ENCODE measurements around the gene RAB3D. TPM values are rescaled to one million over a fixed set of nuclear protein-coding genes. Genes with fewer than 3 reads are reported as not detected.

Gene RAB3D
- total and polyA plus RNA-seq, 3 donors from 2014 or later = 4.5 to 9.8 (median 6.7) TPM

GRCh38 chr19:11374433-11375142 is 35.1 kb upstream of the RAB3D start, which contains the start of gene SWSAP1:
TSS of gene SWSAP1 (plus strand) at chr19:11374666. CDS start at chr19:11374681, 15 bp downstream.
- no peaks in the 10 kb centered on the region for H3K36me3 ChIP-seq (ENCODE audit: low read depth, missing control alignments)
- intact Hi-C loops (cut with DNase I; ENCODE audit: low total_unique reads) = loop anchor here (10.0 kb wide), 1 partner anchor 80 kb away; the partner anchor contains the start of gene TSPAN16
- peak within 1 kb of the TSS; percentile 94 to 97 for H3K27ac ChIP-seq
- peak; percentile 99 for DNase-seq
- peak within 1 kb of the TSS; percentile 72 to 73 for H3K4me3 ChIP-seq
- H3K27me3 ChIP-seq = no peaks in the 10 kb centered on the region
- 0 to 1% methylated on average over 32 to 44 of the region's 44 CpGs for WGBS, 2 donors
- TF ChIP-seq CTCF (IDR thresholded peaks at IDR 0.05) = no peak
- TF ChIP-seq POLR2A (IDR thresholded peaks at IDR 0.05) = no peak
- H3K9me3 ChIP-seq = no peaks in the 10 kb centered on the region
- H3K4me1 ChIP-seq = peaks cover 15% of the 10 kb centered on the region

- Histone ChIP-seq H3K27ac (peak overlapping the region; percentile 94 to 97), H3K9me3 (no peaks in the 10 kb centered on the region), H3K27me3 (no peaks in the 10 kb centered on the region), H3K4me3 (peak overlapping the region; percentile 72 to 73), H3K4me1 (peaks cover 15% of the 10 kb centered on the region), H3K36me3 (ENCODE audit: low read depth, missing control alignments) (no peaks in the 10 kb centered on the region)
- intact Hi-C loops (cut with DNase I; ENCODE audit: low total_unique reads) = loop anchor here (10.0 kb wide), 1 partner anchor 79 kb away; the partner anchor contains the start of gene TSPAN16
- TF ChIP-seq POLR2A (IDR thresholded peaks at IDR 0.05) = no peak
- no peak for DNase-seq
- 20 to 29% methylated on average over 11 of the region's 11 CpGs for WGBS, 2 donors
These were observed 34.5 kb upstream of the RAB3D start for GRCh38 chr19:11373885-11374432.

- peak; percentile 76 for DNase-seq
- no peak overlapping the region for H3K4me3 ChIP-seq
- peaks cover 15% of the 10 kb centered on the region for H3K4me1 ChIP-seq
- H3K36me3 ChIP-seq (ENCODE audit: low read depth, missing control alignments) = no peaks in the 10 kb centered on the region
- 48% methylated on average over 10 of the region's 10 CpGs for WGBS, 2 donors
- intact Hi-C loops (cut with DNase I; ENCODE audit: low total_unique reads) = loop anchor here (10.0 kb wide), 1 partner anchor 79 kb away; the partner anchor contains the start of gene TSPAN16
- no peaks in the 10 kb centered on the region for H3K9me3 ChIP-seq
- H3K27me3 ChIP-seq = no peaks in the 10 kb centered on the region
- no peak for TF ChIP-seq POLR2A (IDR thresholded peaks at IDR 0.05)
- TF ChIP-seq CTCF (IDR thresholded peaks at IDR 0.05) = no peak
- H3K27ac ChIP-seq = no peak overlapping the region
These were observed 33.9 kb upstream of the RAB3D start for GRCh38 chr19:11373166-11373884.

- no peak for TF ChIP-seq POLR2A (IDR thresholded peaks at IDR 0.05)
- TF ChIP-seq CTCF (IDR thresholded peaks at IDR 0.05) = no peak
- Histone ChIP-seq H3K27me3 (no peaks in the 10 kb centered on the region), H3K36me3 (ENCODE audit: low read depth, missing control alignments) (no peaks in the 10 kb centered on the region), H3K27ac (no peak overlapping the region), H3K4me1 (peaks cover 8% of the 10 kb centered on the region), H3K9me3 (no peaks in the 10 kb centered on the region), H3K4me3 (no peak overlapping the region)
- intact Hi-C loops (cut with DNase I; ENCODE audit: low total_unique reads) = loop anchor here (10.0 kb wide), 1 partner anchor 76 kb away; the partner anchor contains the start of gene TSPAN16
- DNase-seq = no peak
- 91 to 92% methylated on average over 2 of the region's 2 CpGs for WGBS, 2 donors
These were observed 31.3 kb upstream of the RAB3D start for GRCh38 chr19:11370744-11371143.

- DNase-seq = no peak
- TF ChIP-seq CTCF (IDR thresholded peaks at IDR 0.05) = no peak
- TF ChIP-seq POLR2A (IDR thresholded peaks at IDR 0.05) = no peak
These were observed 28.1 kb upstream of the RAB3D start for GRCh38 chr19:11367528-11367927.

More at GRCh38 chr19:11367528-11367927, 28.1 kb upstream of the RAB3D start:
- H3K36me3 ChIP-seq (ENCODE audit: low read depth, missing control alignments) = no peaks in the 10 kb centered on the region
- no peaks in the 10 kb centered on the region for H3K4me1 ChIP-seq
- H3K27me3 ChIP-seq = no peaks in the 10 kb centered on the region
- intact Hi-C loops (cut with DNase I; ENCODE audit: low total_unique reads) = no loop called here
- H3K9me3 ChIP-seq = no peaks in the 10 kb centered on the region
- 83 to 85% methylated on average over 2 of the region's 2 CpGs for WGBS, 2 donors
- H3K4me3 ChIP-seq = no peak overlapping the region
- H3K27ac ChIP-seq = no peak overlapping the region
